Spleen (tissue), 7 donors: ENCODE measurements around the gene CEP170B.

Experiments
- CTCF ChIP-seq, 11 experiments: fragments of 200-600 bp in 7 of 11; fragments of 450-650 bp in 4 of 11; sonication (generic) in 4 of 11; IDR thresholded peaks in 8 of 11; conservative IDR thresholded peaks in 3 of 11; 1 replicate in 7 of 11; 2 replicates in 4 of 11; pipeline versions ENCODE4 v1.4.0 to v1.8.0; 2016 to 2021; ENCODE audit warnings: antibody characterized with exemption in 11 of 11, inconsistent platforms in 4 of 11, mild to moderate bottlenecking in 1 of 11
- POLR2A ChIP-seq, 3 donors: fragments of 450-650 bp; IDR thresholded peaks; one replicate each; pipeline ENCODE4 v1.5.1; 2017; ENCODE audit warnings: antibody characterized with exemption in 3 of 3, mild to moderate bottlenecking in 1 of 3
- POLR2AphosphoS5 ChIP-seq, 3 donors: sonication (generic); formaldehyde crosslinking; IDR thresholded peaks; one replicate each; pipeline ENCODE4 v1.5.1; 2017; ENCODE audit warnings: antibody characterized with exemption in 3 of 3
- donor health status: DM: no; HTN: no; CAD: no; lungs with moderate emphysema.
- donor health status: DM: no; HTN: no; CAD: no.
- donor health status: DM: no; HTN: no; CAD: no.

DNA sequence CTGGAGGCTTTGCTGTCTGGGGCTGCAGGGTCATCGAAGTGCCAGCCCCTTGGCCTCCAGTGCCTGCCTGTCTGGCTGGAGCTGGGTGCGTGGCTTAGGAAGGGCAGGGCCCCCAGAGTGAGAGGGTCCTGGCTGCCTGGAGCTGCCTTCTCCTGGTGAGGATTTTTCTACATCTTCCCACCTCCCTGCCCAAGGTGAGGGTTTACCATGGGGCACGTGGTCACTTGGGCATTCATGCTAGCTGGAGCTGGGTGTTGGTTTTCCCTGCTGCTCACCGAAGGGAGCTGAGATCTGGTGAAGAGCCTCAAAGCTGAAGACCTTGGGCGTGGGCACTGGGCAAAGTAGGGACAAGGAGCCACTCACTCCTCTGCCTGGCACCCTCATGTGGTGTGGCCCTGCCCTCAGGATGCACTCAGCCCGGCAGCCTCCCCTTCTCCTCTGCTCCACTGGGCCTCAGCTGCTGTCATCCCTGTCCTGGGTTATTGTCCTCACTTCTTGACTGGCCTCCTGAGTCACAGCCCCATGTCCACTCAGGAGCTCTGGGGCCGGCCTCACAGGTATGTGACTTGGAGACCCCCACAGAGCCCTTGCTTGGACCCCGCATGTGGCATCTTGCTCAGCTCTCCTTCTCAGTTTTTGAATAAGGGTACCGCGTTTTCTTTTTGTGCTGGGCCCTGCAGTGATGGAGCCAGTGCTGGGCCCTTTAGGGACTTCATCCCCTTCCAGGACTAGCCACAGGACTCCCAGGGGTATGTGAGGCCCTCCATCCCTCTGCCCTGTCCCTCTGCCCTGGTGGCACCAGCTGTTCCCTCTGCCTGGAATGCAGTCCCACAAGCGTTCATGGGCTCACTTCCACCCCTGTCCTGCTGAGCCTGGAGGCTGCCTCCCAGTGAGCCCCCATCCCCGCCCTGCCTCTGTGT, 1.6 kb downstream of the CEP170B start:
- TF ChIP-seq CTCF (IDR thresholded peaks at IDR 0.05 in 8 of 11, conservative IDR thresholded peaks at IDR 0.05 in 3 of 11) (no peak), POLR2A (IDR thresholded peaks at IDR 0.05) (no peak), POLR2AphosphoS5 (IDR thresholded peaks at IDR 0.05) (no peak)
